Lower leg skin (tissue), 4 donors: ENCODE data around the gene KYAT1. TPM values are rescaled to one million over a fixed set of nuclear protein-coding genes. Genes with fewer than 3 reads are reported as not detected.

Source experiments
- DNase-seq, 2 donors: peaks; one replicate each; pipeline ENCODE4 v3.0.0-alpha.2; 2019; ENCODE audit warnings: low spot score in 2 of 2
- H3K4me3 ChIP-seq: fragments of 200-600 bp; sonication (generic); 2 replicates; pipeline ENCODE4 v1.5.1; 2017; ENCODE audit warnings: mild to moderate bottlenecking, low read depth; ENCODE audit not compliant: poor library complexity, severe bottlenecking
- CTCF ChIP-seq, 3 donors: fragments of 450-650 bp; IDR thresholded peaks; one replicate each; pipeline ENCODE4 v1.5.1; 2016; ENCODE audit warnings: antibody characterized with exemption in 3 of 3, mild to moderate bottlenecking in 3 of 3, moderate library complexity in 2 of 3
- POLR2A ChIP-seq, 2 donors: fragments of 450-650 bp; IDR thresholded peaks; one replicate each; pipeline ENCODE4 v1.6.1; 2016 to 2017; ENCODE audit warnings: antibody characterized with exemption in 2 of 2, mild to moderate bottlenecking in 1 of 2, moderate library complexity in 1 of 2
- WGBS, 2 donors: methylation state at CpG; one replicate each; pipeline ENCODE4 v1.1.5; 2018; 5-methylcytosine and 5-hydroxymethylcytosine counted together
- intact Hi-C: fragments of 100-400 bp; cut with DNase I; formaldehyde crosslinking; loops from one replicate; pipeline ENCODE4 v1.15.0; 2023; ENCODE audit warnings: low total_unique reads
- total RNA-seq, 4 donors: library from RNA; depleted of rRNA; stranded (reverse); fragments of >200 nt; gene quantifications; one replicate each; pipeline ENCODE4 v1.1.0, GENCODE V29; 2016

KYAT1 gene
- total RNA-seq, 4 donors from 2014 or later, result 8.2 to 19.4 (median 10.9) TPM

DNA sequence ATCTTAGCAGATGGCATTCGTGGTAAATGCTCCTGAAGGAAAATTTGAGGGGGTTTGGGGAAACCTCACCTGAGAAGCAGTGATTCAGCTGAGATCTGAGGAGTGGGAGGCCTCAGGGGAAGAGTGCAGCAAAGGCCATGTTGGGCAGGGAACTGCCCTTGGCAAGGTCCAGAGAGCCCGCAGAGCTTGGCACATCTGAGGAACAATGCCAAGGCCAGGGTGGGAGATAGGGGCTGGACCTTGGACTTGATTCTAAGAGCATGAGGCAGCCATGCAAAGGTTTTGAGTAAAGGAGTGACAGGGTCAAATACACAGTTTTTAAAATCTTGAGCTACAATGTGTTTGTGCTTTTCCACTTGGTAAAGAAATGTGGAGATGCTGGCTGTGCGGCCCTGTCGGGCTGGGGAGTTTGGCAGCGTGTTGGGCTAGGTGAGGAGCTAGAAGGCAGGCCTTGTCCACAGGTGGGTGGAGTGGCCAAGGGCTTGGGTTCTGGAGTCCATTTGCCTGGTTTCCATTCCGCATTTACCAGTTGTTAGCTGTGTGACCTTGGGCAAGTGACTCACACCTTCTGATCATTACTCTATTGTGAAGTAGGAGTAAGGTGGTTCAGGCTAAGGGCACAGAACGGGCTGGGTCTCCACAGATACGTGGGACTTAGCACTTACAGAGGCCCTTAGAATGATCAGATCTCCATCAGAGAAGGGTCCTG lies 88.6 kb downstream of the KYAT1 start:
- TF ChIP-seq CTCF (IDR thresholded peaks at IDR 0.05) (no peak), POLR2A (IDR thresholded peaks at IDR 0.05) (no peak)
- intact Hi-C loops, result no loop called here
- no peak overlapping the region for H3K4me3 ChIP-seq
- no peak for DNase-seq
- 83 to 89% methylated on average over 8 of the region's 8 CpGs for WGBS, 2 donors

DNA sequence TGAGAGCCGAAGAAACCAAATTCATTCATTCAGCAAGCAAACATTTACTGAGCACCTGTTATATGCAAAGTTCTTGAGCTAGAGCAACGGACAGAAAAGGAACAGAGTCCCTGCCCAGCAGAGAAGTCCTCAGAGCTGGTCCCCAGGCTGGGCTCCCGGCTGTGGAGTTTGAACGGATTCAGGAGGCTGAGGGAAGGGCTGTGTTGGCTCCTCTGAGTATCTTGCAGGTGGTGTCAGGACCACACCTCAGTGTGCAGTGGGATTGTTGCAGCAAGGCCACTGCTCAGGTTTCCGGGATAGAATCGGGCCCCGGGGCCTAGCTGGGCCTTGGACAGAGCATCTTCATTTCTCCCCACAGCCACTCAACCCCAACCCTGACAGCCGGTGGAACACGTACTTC lies 89.6 kb downstream of the KYAT1 start:
- TF ChIP-seq CTCF (IDR thresholded peaks at IDR 0.05), result no peak
- TF ChIP-seq POLR2A (IDR thresholded peaks at IDR 0.05), result no peak
- DNase-seq, result no peak
- WGBS, 2 donors, result 91 to 96% methylated on average over 6 to 9 of the region's 9 CpGs
- intact Hi-C loops, result no loop called here
- H3K4me3 ChIP-seq, result no peak overlapping the region

GRCh38 chr9:128790536-128790935 lies 91.2 kb downstream of the KYAT1 start:
- intact Hi-C loops, result no loop called here
- DNase-seq, result no peak
- TF ChIP-seq POLR2A (IDR thresholded peaks at IDR 0.05) (no peak), CTCF (IDR thresholded peaks at IDR 0.05) (no peak)
- H3K4me3 ChIP-seq, result no peak overlapping the region
- WGBS, 2 donors, result 90 to 93% methylated on average over 4 of the region's 4 CpGs

GRCh38 chr9:128788445-128788844 lies 93.3 kb downstream of the KYAT1 start:
- 63 to 80% methylated on average over 1 of the region's 1 CpG for WGBS, 2 donors
- no peak for TF ChIP-seq POLR2A (IDR thresholded peaks at IDR 0.05)
- TF ChIP-seq CTCF (IDR thresholded peaks at IDR 0.05), result no peak
- H3K4me3 ChIP-seq, result no peak overlapping the region
- no peak for DNase-seq
- intact Hi-C loops, result no loop called here

GRCh38 chr9:128787659-128788058 lies 94.1 kb downstream of the KYAT1 start:
- DNase-seq, result no peak
- 1% methylated on average over 7 of the region's 7 CpGs for WGBS, 2 donors
- intact Hi-C loops, result no loop called here

More at GRCh38 chr9:128787659-128788058, 94.1 kb downstream of the KYAT1 start:
- H3K4me3 ChIP-seq, result peak overlapping the region; percentile 71
- TF ChIP-seq POLR2A (IDR thresholded peaks at IDR 0.05), result no peak
- no peak for TF ChIP-seq CTCF (IDR thresholded peaks at IDR 0.05)
